Measurements from ENCODE around the gene BBC3.

DNA sequence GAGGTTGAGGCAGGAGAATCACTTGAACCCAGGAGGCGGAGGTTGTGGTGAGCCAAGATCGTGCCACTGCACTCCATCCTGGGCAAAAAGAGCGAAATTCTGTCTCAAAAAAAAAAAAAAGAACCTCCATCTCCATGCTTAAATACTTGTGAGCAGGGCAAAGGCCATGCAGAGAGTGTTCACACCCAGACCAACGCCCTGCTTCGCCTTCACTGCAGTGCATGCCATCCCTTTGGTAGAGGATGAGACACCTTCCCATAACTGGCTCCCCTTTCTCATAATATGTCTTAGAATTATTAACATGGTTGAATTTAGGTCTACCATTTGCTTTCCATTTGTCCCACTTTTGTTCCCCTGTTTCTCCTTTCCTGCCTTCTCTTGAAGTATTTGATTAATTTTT lies 15.4 kb downstream of the BBC3 start:
- TF ChIP-seq, protein P1, sequence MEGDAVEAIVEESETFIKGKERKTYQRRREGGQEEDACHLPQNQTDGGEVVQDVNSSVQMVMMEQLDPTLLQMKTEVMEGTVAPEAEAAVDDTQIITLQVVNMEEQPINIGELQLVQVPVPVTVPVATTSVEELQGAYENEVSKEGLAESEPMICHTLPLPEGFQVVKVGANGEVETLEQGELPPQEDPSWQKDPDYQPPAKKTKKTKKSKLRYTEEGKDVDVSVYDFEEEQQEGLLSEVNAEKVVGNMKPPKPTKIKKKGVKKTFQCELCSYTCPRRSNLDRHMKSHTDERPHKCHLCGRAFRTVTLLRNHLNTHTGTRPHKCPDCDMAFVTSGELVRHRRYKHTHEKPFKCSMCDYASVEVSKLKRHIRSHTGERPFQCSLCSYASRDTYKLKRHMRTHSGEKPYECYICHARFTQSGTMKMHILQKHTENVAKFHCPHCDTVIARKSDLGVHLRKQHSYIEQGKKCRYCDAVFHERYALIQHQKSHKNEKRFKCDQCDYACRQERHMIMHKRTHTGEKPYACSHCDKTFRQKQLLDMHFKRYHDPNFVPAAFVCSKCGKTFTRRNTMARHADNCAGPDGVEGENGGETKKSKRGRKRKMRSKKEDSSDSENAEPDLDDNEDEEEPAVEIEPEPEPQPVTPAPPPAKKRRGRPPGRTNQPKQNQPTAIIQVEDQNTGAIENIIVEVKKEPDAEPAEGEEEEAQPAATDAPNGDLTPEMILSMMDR (IDR thresholded peaks at IDR 0.05) = no peak
- TF ChIP-seq POLR2A (IDR thresholded peaks at IDR 0.05) (no peak), EP300 (IDR thresholded peaks at IDR 0.05) (no peak)

Measured in ovary (tissue), 3 donors.